ENCODE measurements around the gene NISCH.
A peak's percentile ranks its signal among the peaks of the same experiment; 100 is the strongest.

Gene NISCH

GRCh38 chr3:52469001-52469400, 13.6 kb downstream of the NISCH start:
- peaks cover 46% of the 10 kb centered on the region for H3K36me3 ChIP-seq (ENCODE audit: control insufficient read depth, insufficient read depth, low read length, severe bottlenecking)

GRCh38 chr3:52470920-52471319, 15.5 kb downstream of the NISCH start:
- Histone ChIP-seq H3K36me3 (ENCODE audit: control insufficient read depth, insufficient read depth, low read length, severe bottlenecking) (peaks cover 50% of the 10 kb centered on the region), H3K4me3 (ENCODE audit: low read length) (no peak overlapping the region), H3K4me1 (ENCODE audit: control insufficient read depth, insufficient read depth, low read length) (peaks cover 44% of the 10 kb centered on the region), H3K9me3 (ENCODE audit: control insufficient read depth, low read length) (no peaks in the 10 kb centered on the region), H3K9ac (ENCODE audit: low read length) (no peak overlapping the region), H3K27me3 (replicated peaks; ENCODE audit: control insufficient read depth, insufficient read depth, low read length) (no peaks in the 10 kb centered on the region)
- DNase-seq (ENCODE audit: low read depth) = no peak

More at GRCh38 chr3:52469001-52469400, 13.6 kb downstream of the NISCH start:
- Histone ChIP-seq H3K9ac (ENCODE audit: low read length) (peak overlapping the region; percentile 59), H3K9me3 (ENCODE audit: control insufficient read depth, low read length) (no peaks in the 10 kb centered on the region), H3K4me3 (ENCODE audit: low read length) (no peak overlapping the region), H3K27me3 (replicated peaks; ENCODE audit: control insufficient read depth, insufficient read depth, low read length) (no peaks in the 10 kb centered on the region), H3K4me1 (ENCODE audit: control insufficient read depth, insufficient read depth, low read length) (peaks cover 49% of the 10 kb centered on the region)
- no peak for DNase-seq (ENCODE audit: low read depth)

GRCh38 chr3:52471371-52472238, 16.2 kb downstream of the NISCH start:
- peak; percentile 70 for DNase-seq (ENCODE audit: low read depth)
- no peak overlapping the region for H3K9ac ChIP-seq (ENCODE audit: low read length)
- peaks cover 41% of the 10 kb centered on the region for H3K4me1 ChIP-seq (ENCODE audit: control insufficient read depth, insufficient read depth, low read length)
- no peak overlapping the region for H3K4me3 ChIP-seq (ENCODE audit: low read length)
- H3K9me3 ChIP-seq (ENCODE audit: control insufficient read depth, low read length) = no peaks in the 10 kb centered on the region
- peaks cover 56% of the 10 kb centered on the region for H3K36me3 ChIP-seq (ENCODE audit: control insufficient read depth, insufficient read depth, low read length, severe bottlenecking)
- H3K27me3 ChIP-seq (replicated peaks; ENCODE audit: control insufficient read depth, insufficient read depth, low read length) = no peaks in the 10 kb centered on the region

GRCh38 chr3:52472239-52473000, 17.0 kb downstream of the NISCH start:
- Histone ChIP-seq H3K27me3 (replicated peaks; ENCODE audit: control insufficient read depth, insufficient read depth, low read length) (no peaks in the 10 kb centered on the region), H3K36me3 (ENCODE audit: control insufficient read depth, insufficient read depth, low read length, severe bottlenecking) (peaks cover 62% of the 10 kb centered on the region), H3K9me3 (ENCODE audit: control insufficient read depth, low read length) (no peaks in the 10 kb centered on the region), H3K9ac (ENCODE audit: low read length) (no peak overlapping the region), H3K4me3 (ENCODE audit: low read length) (no peak overlapping the region), H3K4me1 (ENCODE audit: control insufficient read depth, insufficient read depth, low read length) (peaks cover 35% of the 10 kb centered on the region)
- no peak for DNase-seq (ENCODE audit: low read depth)

- H3K27me3 ChIP-seq (replicated peaks; ENCODE audit: control insufficient read depth, insufficient read depth, low read length) = no peaks in the 10 kb centered on the region
- H3K36me3 ChIP-seq (ENCODE audit: control insufficient read depth, insufficient read depth, low read length, severe bottlenecking) = peaks cover 68% of the 10 kb centered on the region
- no peak for DNase-seq (ENCODE audit: low read depth)
- H3K4me3 ChIP-seq (ENCODE audit: low read length) = no peak overlapping the region
- H3K9ac ChIP-seq (ENCODE audit: low read length) = no peak overlapping the region
- no peaks in the 10 kb centered on the region for H3K9me3 ChIP-seq (ENCODE audit: control insufficient read depth, low read length)
- H3K4me1 ChIP-seq (ENCODE audit: control insufficient read depth, insufficient read depth, low read length) = peaks cover 29% of the 10 kb centered on the region
Observed at GRCh38 chr3:52473026-52473425, 17.6 kb downstream of the NISCH start.

GRCh38 chr3:52477076-52477795, 21.8 kb downstream of the NISCH start:
- no peaks in the 10 kb centered on the region for H3K27me3 ChIP-seq (replicated peaks; ENCODE audit: control insufficient read depth, insufficient read depth, low read length)
- H3K4me1 ChIP-seq (ENCODE audit: control insufficient read depth, insufficient read depth, low read length) = peaks cover 8% of the 10 kb centered on the region
- no peak for DNase-seq (ENCODE audit: low read depth)
- H3K36me3 ChIP-seq (ENCODE audit: control insufficient read depth, insufficient read depth, low read length, severe bottlenecking) = peaks cover 94% of the 10 kb centered on the region
- H3K4me3 ChIP-seq (ENCODE audit: low read length) = no peak overlapping the region
- H3K9me3 ChIP-seq (ENCODE audit: control insufficient read depth, low read length) = no peaks in the 10 kb centered on the region
- no peak overlapping the region for H3K9ac ChIP-seq (ENCODE audit: low read length)

- peaks cover 94% of the 10 kb centered on the region for H3K36me3 ChIP-seq (ENCODE audit: control insufficient read depth, insufficient read depth, low read length, severe bottlenecking)
- DNase-seq (ENCODE audit: low read depth) = no peak
Observed at GRCh38 chr3:52477796-52478095, 22.3 kb downstream of the NISCH start.

GRCh38 chr3:52479037-52479876, 23.9 kb downstream of the NISCH start:
- Histone ChIP-seq H3K36me3 (ENCODE audit: control insufficient read depth, insufficient read depth, low read length, severe bottlenecking) (peaks cover 82% of the 10 kb centered on the region), H3K4me3 (ENCODE audit: low read length) (no peak overlapping the region), H3K9ac (ENCODE audit: low read length) (no peak overlapping the region)

More at GRCh38 chr3:52477796-52478095, 22.3 kb downstream of the NISCH start:
- no peak overlapping the region for H3K9ac ChIP-seq (ENCODE audit: low read length)
- peaks cover 5% of the 10 kb centered on the region for H3K4me1 ChIP-seq (ENCODE audit: control insufficient read depth, insufficient read depth, low read length)
- no peaks in the 10 kb centered on the region for H3K27me3 ChIP-seq (replicated peaks; ENCODE audit: control insufficient read depth, insufficient read depth, low read length)
- H3K4me3 ChIP-seq (ENCODE audit: low read length) = no peak overlapping the region
- no peaks in the 10 kb centered on the region for H3K9me3 ChIP-seq (ENCODE audit: control insufficient read depth, low read length)

GRCh38 chr3:52479877-52480575, 24.6 kb downstream of the NISCH start:
- Histone ChIP-seq H3K9ac (ENCODE audit: low read length) (no peak overlapping the region), H3K9me3 (ENCODE audit: control insufficient read depth, low read length) (no peaks in the 10 kb centered on the region), H3K4me1 (ENCODE audit: control insufficient read depth, insufficient read depth, low read length) (peaks cover 24% of the 10 kb centered on the region), H3K27me3 (replicated peaks; ENCODE audit: control insufficient read depth, insufficient read depth, low read length) (no peaks in the 10 kb centered on the region), H3K4me3 (ENCODE audit: low read length) (no peak overlapping the region), H3K36me3 (ENCODE audit: control insufficient read depth, insufficient read depth, low read length, severe bottlenecking) (peaks cover 76% of the 10 kb centered on the region)
- DNase-seq (ENCODE audit: low read depth) = no peak

More at GRCh38 chr3:52479037-52479876, 23.9 kb downstream of the NISCH start:
- Histone ChIP-seq H3K27me3 (replicated peaks; ENCODE audit: control insufficient read depth, insufficient read depth, low read length) (no peaks in the 10 kb centered on the region), H3K4me1 (ENCODE audit: control insufficient read depth, insufficient read depth, low read length) (peaks cover 17% of the 10 kb centered on the region), H3K9me3 (ENCODE audit: control insufficient read depth, low read length) (no peaks in the 10 kb centered on the region)
- no peak for DNase-seq (ENCODE audit: low read depth)

Data from adipocyte (in vitro differentiated cells).